Tibial nerve (tissue), 4 donors: ENCODE data around the gene ITGA11. TPM values are rescaled to one million over a fixed set of nuclear protein-coding genes. Genes with fewer than 3 reads are reported as not detected.

ENCODE experiments used
- DNase-seq, 2 donors: peaks; one replicate each; pipeline ENCODE4 v3.0.0-alpha.2; 2019; ENCODE audit warnings: low spot score in 2 of 2
- H3K27ac ChIP-seq, 4 donors: fragments of 200-600 bp; sonication (generic) in 3 of 4; one replicate each; pipeline ENCODE4 v1.5.1; 2017 to 2019; ENCODE audit warnings: mild to moderate bottlenecking in 1 of 4
- H3K27me3 ChIP-seq, 2 donors: fragments of 200-600 bp; sonication (generic) in 1 of 2; one replicate each; pipeline versions ENCODE4 v1.5.1 to v1.6.0; 2017 to 2019
- H3K36me3 ChIP-seq, 3 donors: fragments of 200-600 bp; sonication (generic); one replicate each; pipeline ENCODE4 v1.5.1; 2018 to 2019
- H3K4me1 ChIP-seq, 4 donors: fragments of 200-600 bp; sonication (generic) in 3 of 4; one replicate each; pipeline ENCODE4 v1.5.1; 2017 to 2019
- H3K4me3 ChIP-seq, 4 donors: fragments of 200-600 bp; sonication (generic) in 3 of 4; one replicate each; pipeline ENCODE4 v1.5.1; 2017 to 2019; ENCODE audit warnings: mild to moderate bottlenecking in 1 of 4, moderate library complexity in 1 of 4
- H3K9me3 ChIP-seq, 4 donors: fragments of 200-600 bp; sonication (generic) in 3 of 4; one replicate each; pipeline ENCODE4 v1.5.1; 2017 to 2019
- CTCF ChIP-seq, 5 experiments: fragments of 200-600 bp in 3 of 5; fragments of 450-650 bp in 2 of 5; sonication (generic) in 3 of 5; IDR thresholded peaks; one replicate each; pipeline ENCODE4 v1.5.1; 2016 to 2019; ENCODE audit warnings: antibody characterized with exemption in 5 of 5, mild to moderate bottlenecking in 3 of 5, moderate library complexity in 2 of 5
- EP300 ChIP-seq, 2 donors: sonication (generic); formaldehyde crosslinking; IDR thresholded peaks; one replicate each; pipeline ENCODE4 v1.6.1; 2017; ENCODE audit warnings: antibody characterized with exemption in 2 of 2, mild to moderate bottlenecking in 1 of 2
- POLR2A ChIP-seq, 2 donors: fragments of 450-650 bp; IDR thresholded peaks; one replicate each; pipeline ENCODE4 v1.6.1; 2017; ENCODE audit warnings: antibody characterized with exemption in 2 of 2, mild to moderate bottlenecking in 2 of 2, moderate library complexity in 2 of 2
- WGBS, 2 donors: methylation state at CpG; one replicate each; pipeline ENCODE4 v1.1.5; 2018; 5-methylcytosine and 5-hydroxymethylcytosine counted together
- total RNA-seq, 4 donors: library from RNA; depleted of rRNA; stranded (reverse); fragments of >200 nt; gene quantifications; one replicate each; pipeline ENCODE4 v1.1.0, GENCODE V29; 2016

Gene ITGA11
- total RNA-seq, 4 donors from 2014 or later: 2.7 to 12.1 (median 6.9) TPM

GRCh38 chr15:68356778-68357177, 75.2 kb downstream of the ITGA11 start:
- 93 to 95% methylated on average over 6 of the region's 6 CpGs for WGBS, 2 donors
- no peak overlapping the region for H3K4me3 ChIP-seq
- H3K36me3 ChIP-seq: no peaks in the 10 kb centered on the region
- H3K27me3 ChIP-seq: no peaks in the 10 kb centered on the region
- H3K9me3 ChIP-seq: peaks cover 0 to 9% (median 2%) of the 10 kb centered on the region in 4 donors
- no peak for TF ChIP-seq POLR2A (IDR thresholded peaks at IDR 0.05)
- no peak for TF ChIP-seq CTCF (IDR thresholded peaks at IDR 0.05)
- no peak for TF ChIP-seq EP300 (IDR thresholded peaks at IDR 0.05)
- no peak overlapping the region for H3K27ac ChIP-seq
- H3K4me1 ChIP-seq: peaks cover 0 to 12% (median 2%) of the 10 kb centered on the region in 4 donors
- no peak for DNase-seq

- DNase-seq: no peak
- Histone ChIP-seq H3K36me3 (no peaks in the 10 kb centered on the region), H3K27me3 (no peaks in the 10 kb centered on the region), H3K9me3 (peaks cover 0 to 9% (median 2%) of the 10 kb centered on the region in 4 donors), H3K4me1 (peaks cover 0 to 12% (median 2%) of the 10 kb centered on the region in 4 donors), H3K4me3 (no peak overlapping the region), H3K27ac (no peak overlapping the region)
- TF ChIP-seq CTCF (IDR thresholded peaks at IDR 0.05): no peak
- 92 to 95% methylated on average over 4 of the region's 4 CpGs for WGBS, 2 donors
Measured at GRCh38 chr15:68354923-68355322, 77.0 kb downstream of the ITGA11 start.

GRCh38 chr15:68354268-68354667, 77.7 kb downstream of the ITGA11 start:
- 77 to 88% methylated on average over 2 of the region's 2 CpGs for WGBS, 2 donors
- Histone ChIP-seq H3K27ac (no peak overlapping the region), H3K27me3 (no peaks in the 10 kb centered on the region)

GRCh38 chr15:68353421-68354135, 78.4 kb downstream of the ITGA11 start:
- no peaks in the 10 kb centered on the region for H3K27me3 ChIP-seq
- DNase-seq: no peak
- no peak overlapping the region for H3K4me3 ChIP-seq
- no peaks in the 10 kb centered on the region for H3K36me3 ChIP-seq
- H3K27ac ChIP-seq: peak overlapping the region in 2 of 4 donors; percentile 85 to 89
- TF ChIP-seq CTCF (IDR thresholded peaks at IDR 0.05) (no peak), EP300 (IDR thresholded peaks at IDR 0.05) (no peak), POLR2A (IDR thresholded peaks at IDR 0.05) (no peak)
- H3K9me3 ChIP-seq: peaks cover 0 to 9% (median 2%) of the 10 kb centered on the region in 4 donors
- peaks cover 0 to 12% (median 2%) of the 10 kb centered on the region in 4 donors for H3K4me1 ChIP-seq
- 83% methylated on average over 7 of the region's 7 CpGs for WGBS, 2 donors

More at GRCh38 chr15:68354268-68354667, 77.7 kb downstream of the ITGA11 start:
- Histone ChIP-seq H3K4me3 (no peak overlapping the region), H3K4me1 (peaks cover 0 to 12% (median 2%) of the 10 kb centered on the region in 4 donors), H3K9me3 (peaks cover 0 to 9% (median 2%) of the 10 kb centered on the region in 4 donors), H3K36me3 (no peaks in the 10 kb centered on the region)
- no peak for DNase-seq
- TF ChIP-seq EP300 (IDR thresholded peaks at IDR 0.05) (no peak), CTCF (IDR thresholded peaks at IDR 0.05) (no peak), POLR2A (IDR thresholded peaks at IDR 0.05) (no peak)

GRCh38 chr15:68352401-68353062, 79.4 kb downstream of the ITGA11 start:
- Histone ChIP-seq H3K27ac (peak overlapping the region in 3 of 4 donors; percentile 62 to 89 (median 85)), H3K4me1 (peaks cover 0 to 19% (median 2%) of the 10 kb centered on the region in 4 donors), H3K4me3 (no peak overlapping the region), H3K9me3 (peaks cover 0 to 9% (median 2%) of the 10 kb centered on the region in 4 donors), H3K36me3 (no peaks in the 10 kb centered on the region), H3K27me3 (no peaks in the 10 kb centered on the region)
- DNase-seq: peak in 1 of 2 donors; percentile 49
- 50 to 56% methylated on average over 10 of the region's 10 CpGs for WGBS, 2 donors
- peak in 1 of 2 donors; percentile 49 for TF ChIP-seq EP300 (IDR thresholded peaks at IDR 0.05)
- TF ChIP-seq POLR2A (IDR thresholded peaks at IDR 0.05): no peak
